ENCODE data around the gene NAGK. TPM values are rescaled to one million over a fixed set of nuclear protein-coding genes. Genes with fewer than 3 reads are reported as not detected.

Gene NAGK
- total RNA-seq, 4 donors from 2014 or later = 58.0 to 125 (median 67.6) TPM

DNA sequence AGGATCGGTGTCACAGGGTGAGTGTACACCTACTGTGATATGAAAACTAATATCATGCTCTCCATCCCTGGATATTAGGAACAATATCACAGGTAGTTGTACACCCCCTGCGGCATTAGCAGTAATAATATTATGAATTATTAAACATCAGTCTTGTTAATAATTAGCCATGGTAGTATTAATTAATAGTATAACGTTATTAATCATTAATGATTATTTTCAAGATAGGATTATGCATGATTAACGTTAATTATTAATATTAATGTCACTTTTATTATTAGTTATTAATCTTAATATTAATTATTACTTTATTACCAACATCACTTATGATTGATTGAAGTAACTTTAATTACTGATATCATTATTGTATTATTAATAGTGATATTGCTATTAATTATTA lies 26.2 kb upstream of the NAGK start:
- intact Hi-C loops (cut with DNase I; ENCODE audit: low total_unique reads) (no loop called here), in situ Hi-C loops (cut with MboI; ENCODE audit: low pct_ligation_motif_present in 1 of 4, low pct_unique_long_range_greater_than_20kb in 1 of 4, low sequenced_read_pairs in 3 of 4) (no loop called here)
- Histone ChIP-seq H3K9me3 (no peaks in the 10 kb centered on the region), H3K27ac (no peak overlapping the region), H3K4me1 (no peaks in the 10 kb centered on the region), H3K27me3 (no peaks in the 10 kb centered on the region), H3K4me3 (no peak overlapping the region), H3K36me3 (no peaks in the 10 kb centered on the region)
- WGBS, 2 donors (ENCODE audit: low coverage in 1 of 2) = 42 to 60% methylated on average over 3 to 4 of the region's 4 CpGs
- DNase-seq = no peak
- no peak for TF ChIP-seq POLR2AphosphoS5 (IDR thresholded peaks at IDR 0.05)
- no peak for TF ChIP-seq EP300 (IDR thresholded peaks at IDR 0.05; ENCODE audit: low read depth)

DNA sequence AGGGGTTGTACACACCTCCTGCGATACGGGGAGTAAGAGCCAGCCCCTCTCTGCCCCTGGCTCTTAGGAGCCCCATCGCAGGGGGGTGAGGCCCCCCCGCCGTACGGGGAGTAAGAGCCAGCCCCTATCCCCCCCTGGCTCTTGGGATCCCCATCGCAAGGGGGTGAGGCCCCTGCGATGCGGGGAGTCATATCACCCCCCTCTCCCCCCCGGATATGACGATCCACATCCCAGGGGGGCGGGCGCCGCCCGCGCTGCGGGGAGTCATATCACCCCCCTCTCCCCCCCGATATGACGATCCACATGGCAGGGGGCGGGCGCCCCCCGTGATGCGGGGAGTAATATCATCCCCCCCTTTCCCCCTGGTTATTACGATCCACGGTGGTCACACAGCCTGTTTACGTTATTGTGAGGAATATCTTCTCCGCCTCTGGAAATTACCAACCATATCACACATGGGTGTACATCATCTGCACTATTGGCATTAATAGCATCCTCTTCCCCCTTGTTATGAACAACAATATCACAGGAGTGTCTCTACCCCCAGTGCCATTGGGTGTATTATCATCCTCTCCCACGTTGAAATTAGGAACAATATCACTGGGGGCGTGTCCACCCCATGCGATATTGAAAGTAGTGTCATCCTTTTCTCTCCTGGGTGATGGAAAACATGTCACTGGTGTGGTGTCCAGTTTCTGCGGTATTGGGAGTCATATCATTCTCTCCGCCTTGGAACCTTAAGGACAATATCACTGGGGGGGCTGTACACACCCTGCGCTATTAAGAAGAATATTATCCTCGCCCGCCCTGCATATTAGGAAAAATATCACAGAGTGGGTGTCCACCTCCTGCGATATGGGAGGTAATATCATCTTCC lies 24.7 kb upstream of the NAGK start:
- no peaks in the 10 kb centered on the region for H3K27me3 ChIP-seq
- H3K9me3 ChIP-seq = no peaks in the 10 kb centered on the region
- no peaks in the 10 kb centered on the region for H3K4me1 ChIP-seq
- intact Hi-C loops (cut with DNase I; ENCODE audit: low total_unique reads) (no loop called here), in situ Hi-C loops (cut with MboI; ENCODE audit: low pct_ligation_motif_present in 1 of 4, low pct_unique_long_range_greater_than_20kb in 1 of 4, low sequenced_read_pairs in 3 of 4) (no loop called here)
- DNase-seq = no peak
- TF ChIP-seq, protein P1, sequence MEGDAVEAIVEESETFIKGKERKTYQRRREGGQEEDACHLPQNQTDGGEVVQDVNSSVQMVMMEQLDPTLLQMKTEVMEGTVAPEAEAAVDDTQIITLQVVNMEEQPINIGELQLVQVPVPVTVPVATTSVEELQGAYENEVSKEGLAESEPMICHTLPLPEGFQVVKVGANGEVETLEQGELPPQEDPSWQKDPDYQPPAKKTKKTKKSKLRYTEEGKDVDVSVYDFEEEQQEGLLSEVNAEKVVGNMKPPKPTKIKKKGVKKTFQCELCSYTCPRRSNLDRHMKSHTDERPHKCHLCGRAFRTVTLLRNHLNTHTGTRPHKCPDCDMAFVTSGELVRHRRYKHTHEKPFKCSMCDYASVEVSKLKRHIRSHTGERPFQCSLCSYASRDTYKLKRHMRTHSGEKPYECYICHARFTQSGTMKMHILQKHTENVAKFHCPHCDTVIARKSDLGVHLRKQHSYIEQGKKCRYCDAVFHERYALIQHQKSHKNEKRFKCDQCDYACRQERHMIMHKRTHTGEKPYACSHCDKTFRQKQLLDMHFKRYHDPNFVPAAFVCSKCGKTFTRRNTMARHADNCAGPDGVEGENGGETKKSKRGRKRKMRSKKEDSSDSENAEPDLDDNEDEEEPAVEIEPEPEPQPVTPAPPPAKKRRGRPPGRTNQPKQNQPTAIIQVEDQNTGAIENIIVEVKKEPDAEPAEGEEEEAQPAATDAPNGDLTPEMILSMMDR (IDR thresholded peaks at IDR 0.05) = no peak
- TF ChIP-seq POLR2AphosphoS5 (IDR thresholded peaks at IDR 0.05) (no peak), EP300 (IDR thresholded peaks at IDR 0.05; ENCODE audit: low read depth) (no peak), POLR2A (IDR thresholded peaks at IDR 0.05) (no peak)
- H3K4me3 ChIP-seq = no peak overlapping the region
- H3K36me3 ChIP-seq = no peaks in the 10 kb centered on the region
- WGBS, 2 donors (ENCODE audit: low coverage in 1 of 2) = 86 to 87% methylated on average over 6 to 33 of the region's 36 CpGs
- H3K27ac ChIP-seq = no peak overlapping the region

DNA sequence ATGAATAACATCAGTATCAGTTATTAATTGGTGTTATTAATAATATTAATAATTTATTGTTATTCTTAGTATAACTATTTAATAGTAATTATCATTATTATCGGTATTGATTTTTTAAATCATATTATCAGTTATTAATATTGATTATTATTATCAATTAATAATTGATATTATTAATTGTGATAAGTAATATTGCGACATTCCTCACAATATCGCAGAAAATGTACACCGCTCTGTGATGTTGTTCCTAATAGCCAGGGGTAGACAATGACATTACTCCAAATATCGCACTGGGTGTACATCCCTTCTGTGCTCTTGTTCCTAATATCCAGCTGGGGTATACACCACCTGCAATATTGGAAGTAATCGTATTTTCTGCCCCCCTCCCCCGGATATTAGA lies 23.3 kb upstream of the NAGK start:
- TF ChIP-seq POLR2AphosphoS5 (IDR thresholded peaks at IDR 0.05) (no peak), EP300 (IDR thresholded peaks at IDR 0.05; ENCODE audit: low read depth) (no peak)
- TF ChIP-seq, protein P1 (IDR thresholded peaks at IDR 0.05) = no peak
- Histone ChIP-seq H3K36me3 (no peaks in the 10 kb centered on the region), H3K27me3 (no peaks in the 10 kb centered on the region), H3K9me3 (no peaks in the 10 kb centered on the region), H3K4me1 (no peaks in the 10 kb centered on the region), H3K4me3 (no peak overlapping the region), H3K27ac (no peak overlapping the region)
- DNase-seq = no peak
- WGBS, 2 donors (ENCODE audit: low coverage in 1 of 2) = 85 to 90% methylated on average over 7 of the region's 7 CpGs
- intact Hi-C loops (cut with DNase I; ENCODE audit: low total_unique reads) = no loop called here
- in situ Hi-C loops (cut with MboI; ENCODE audit: low pct_ligation_motif_present in 1 of 4, low pct_unique_long_range_greater_than_20kb in 1 of 4, low sequenced_read_pairs in 3 of 4) = no loop called here

DNA sequence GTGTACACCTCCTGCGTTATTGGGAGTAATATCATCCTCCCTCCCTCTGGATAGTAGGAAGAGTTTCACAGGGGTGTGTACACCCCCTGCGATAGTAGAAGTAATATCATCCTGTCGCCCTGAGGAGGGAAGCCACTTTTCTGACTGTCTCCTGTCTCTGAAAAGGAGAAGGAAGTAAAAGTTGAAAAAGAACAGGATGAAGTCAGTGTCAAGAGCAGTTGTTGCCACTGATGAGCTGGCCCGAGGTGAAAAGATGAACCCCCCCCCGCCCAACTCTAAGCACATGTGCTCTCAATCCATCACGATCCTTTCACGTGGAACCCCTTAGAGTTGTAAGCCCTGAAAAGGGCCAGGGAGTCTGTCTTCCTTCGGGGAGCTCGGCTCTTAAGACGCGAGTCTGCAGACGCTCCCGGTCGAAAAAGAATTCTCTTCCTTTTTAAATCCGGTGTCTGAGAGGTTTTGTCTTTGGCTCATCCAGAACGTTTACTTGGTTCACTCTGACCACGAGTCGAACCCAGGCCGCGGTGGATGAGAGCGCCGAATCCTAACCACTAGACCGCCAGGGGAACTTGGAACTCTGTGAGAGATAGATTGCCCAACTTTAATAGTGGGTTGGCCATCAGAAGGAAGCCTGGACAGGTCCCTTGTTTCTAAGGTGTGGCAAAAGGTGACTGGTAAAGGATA lies 22.4 kb upstream of the NAGK start:
- Histone ChIP-seq H3K4me3 (no peak overlapping the region), H3K9me3 (no peaks in the 10 kb centered on the region), H3K27ac (no peak overlapping the region), H3K36me3 (no peaks in the 10 kb centered on the region), H3K4me1 (no peaks in the 10 kb centered on the region), H3K27me3 (no peaks in the 10 kb centered on the region)
- no peak for TF ChIP-seq POLR2AphosphoS5 (IDR thresholded peaks at IDR 0.05)
- TF ChIP-seq, protein P1 (IDR thresholded peaks at IDR 0.05) = no peak
- TF ChIP-seq POLR2A (IDR thresholded peaks at IDR 0.05) = no peak
- TF ChIP-seq EP300 (IDR thresholded peaks at IDR 0.05; ENCODE audit: low read depth) = no peak
- in situ Hi-C loops (cut with MboI; ENCODE audit: low pct_ligation_motif_present in 1 of 4, low pct_unique_long_range_greater_than_20kb in 1 of 4, low sequenced_read_pairs in 3 of 4) (no loop called here), intact Hi-C loops (cut with DNase I; ENCODE audit: low total_unique reads) (no loop called here)
- DNase-seq = no peak
- WGBS, 2 donors (ENCODE audit: low coverage in 1 of 2) = 82 to 85% methylated on average over 9 to 23 of the region's 23 CpGs

All from transverse colon (tissue), 4 donors.